Stimulated activated naive B cell treated with anti-CD40 and anti-IgM and Interleukin-4, amounts not matched to agents 10 μg/mL and 1 μg/mL and 100 μg/mL, for 72 hours (primary cell): Measurements from ENCODE around the gene USP37.
A peak's percentile ranks its signal among the peaks of the same experiment; 100 is the strongest.
"Not testable (repeated sequence)": the region's sequence is repeated elsewhere in the genome, so short reads cannot be mapped to it uniquely, and the experiment has no call there.

ENCODE experiments used
- ATAC-seq, 2 donors: fragments of 150-1000 bp; cut with Tn5 transposase; replicated peaks; 2 replicates each; pipeline ENCODE4 v1.10.0; 2021; ENCODE audit warnings: moderate library complexity in 1 of 2
- DNase-seq: peaks from one replicate; pipeline ENCODE4 v3.0.0; 2021
- H3K27ac Mint-ChIP-seq: one replicate; pipeline ENCODE4 v1.8.0; 2022; ENCODE audit warnings: mild to moderate bottlenecking, mixed read lengths
- H3K27me3 Mint-ChIP-seq, 2 donors: one replicate each; pipeline ENCODE4 v1.8.0; 2022; ENCODE audit warnings: mixed read lengths in 2 of 2
- H3K36me3 Mint-ChIP-seq, 2 donors: one replicate each; pipeline ENCODE4 v1.8.0; 2022; ENCODE audit warnings: mixed read lengths in 2 of 2, mild to moderate bottlenecking in 1 of 2
- H3K4me1 Mint-ChIP-seq, 2 donors: one replicate each; pipeline ENCODE4 v1.8.0; 2022; ENCODE audit warnings: mixed read lengths in 2 of 2, mild to moderate bottlenecking in 1 of 2
- H3K4me3 Mint-ChIP-seq, 2 donors: one replicate each; pipeline ENCODE4 v1.8.0; 2022; ENCODE audit warnings: mild to moderate bottlenecking in 2 of 2, mixed read lengths in 2 of 2, moderate library complexity in 1 of 2
- H3K9me3 Mint-ChIP-seq, 2 donors: one replicate each; pipeline ENCODE4 v1.8.0; 2022; ENCODE audit warnings: mixed read lengths in 2 of 2, mild to moderate bottlenecking in 1 of 2

The USP37 gene

GRCh38 chr2:218529990-218530389 is 38.2 kb downstream of the USP37 start:
- DNase-seq (no peak), ATAC-seq (no peak)
- Mint-ChIP-seq H3K4me3 (no peak overlapping the region), H3K4me1 (no peaks in the 10 kb centered on the region), H3K9me3 (peaks cover 0 to 6% of the 10 kb centered on the region in 2 donors), H3K27ac (no peak overlapping the region), H3K36me3 (peaks cover 41 to 63% of the 10 kb centered on the region in 2 donors), H3K27me3 (no peaks in the 10 kb centered on the region)

GRCh38 chr2:218528409-218528808 is 39.7 kb downstream of the USP37 start:
- not testable (repeated sequence) for H3K4me1 Mint-ChIP-seq, H3K27ac Mint-ChIP-seq, ATAC-seq, DNase-seq, H3K9me3 Mint-ChIP-seq, H3K4me3 Mint-ChIP-seq, H3K27me3 Mint-ChIP-seq
- peaks cover 54 to 75% of the 10 kb centered on the region in 2 donors for H3K36me3 Mint-ChIP-seq

DNA sequence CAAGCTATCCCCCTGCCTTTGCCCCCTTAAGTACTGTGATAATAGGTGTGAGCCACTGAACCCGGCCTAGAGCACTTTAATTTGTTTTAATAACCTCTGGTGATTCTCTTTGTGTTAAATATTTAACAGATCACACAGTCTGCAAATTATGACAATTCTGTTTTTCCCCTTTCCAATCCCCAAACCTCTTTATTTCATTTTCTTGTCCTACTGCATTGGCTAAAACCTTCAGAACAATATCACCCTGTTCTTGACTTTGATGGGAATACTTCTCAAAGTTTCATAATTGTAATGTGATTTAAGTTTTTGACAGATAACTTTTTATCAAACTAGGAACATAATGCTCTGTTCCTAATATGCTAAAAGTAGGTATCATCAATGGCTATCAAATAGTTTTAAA is 44.5 kb downstream of the USP37 start:
- ATAC-seq (no peak), DNase-seq (no peak)
- Mint-ChIP-seq H3K9me3 (peaks cover 0 to 6% of the 10 kb centered on the region in 2 donors), H3K4me3 (no peak overlapping the region), H3K27ac (no peak overlapping the region), H3K36me3 (peaks cover 53 to 64% of the 10 kb centered on the region in 2 donors), H3K4me1 (peaks cover 0 to 1% of the 10 kb centered on the region in 2 donors), H3K27me3 (no peaks in the 10 kb centered on the region)

GRCh38 chr2:218518876-218519275 is 49.3 kb downstream of the USP37 start:
- peaks cover 36 to 50% of the 10 kb centered on the region in 2 donors for H3K36me3 Mint-ChIP-seq
- no peak overlapping the region for H3K4me3 Mint-ChIP-seq
- no peak overlapping the region for H3K27ac Mint-ChIP-seq
- DNase-seq (no peak), ATAC-seq (no peak)
- peaks cover 7 to 13% of the 10 kb centered on the region in 2 donors for H3K4me1 Mint-ChIP-seq
- H3K27me3 Mint-ChIP-seq: no peaks in the 10 kb centered on the region
- no peaks in the 10 kb centered on the region for H3K9me3 Mint-ChIP-seq

GRCh38 chr2:218517434-218518206 is 50.5 kb downstream of the USP37 start:
- H3K4me1 Mint-ChIP-seq: peaks cover 7 to 13% of the 10 kb centered on the region in 2 donors
- DNase-seq: no peak

DNA sequence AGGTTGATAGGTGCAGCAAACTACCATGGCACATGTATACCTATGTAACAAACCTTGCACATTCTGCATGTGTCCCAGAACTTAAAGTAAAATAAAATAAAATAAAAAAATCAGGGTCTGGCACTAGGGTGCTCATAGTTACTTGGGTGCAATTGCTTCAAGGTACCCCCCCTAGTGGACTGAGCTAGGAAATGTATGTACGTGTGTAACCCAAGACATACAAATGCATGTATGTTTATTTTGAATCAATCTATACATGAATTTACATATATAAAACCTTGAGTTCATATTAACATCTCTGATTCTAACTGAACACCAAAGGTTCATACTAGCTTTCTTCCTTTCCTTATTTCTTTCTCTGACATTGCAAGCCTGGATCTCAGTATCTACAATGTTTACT is 51.5 kb downstream of the USP37 start:
- ATAC-seq: no peak
- Mint-ChIP-seq H3K9me3 (no peaks in the 10 kb centered on the region), H3K4me3 (no peak overlapping the region), H3K4me1 (peaks cover 7 to 13% of the 10 kb centered on the region in 2 donors), H3K27me3 (no peaks in the 10 kb centered on the region), H3K27ac (no peak overlapping the region), H3K36me3 (peaks cover 30 to 54% of the 10 kb centered on the region in 2 donors)
- no peak for DNase-seq

More at GRCh38 chr2:218517434-218518206, 50.5 kb downstream of the USP37 start:
- H3K4me3 Mint-ChIP-seq: no peak overlapping the region
- H3K27ac Mint-ChIP-seq: peak overlapping the region; percentile 7
- no peaks in the 10 kb centered on the region for H3K27me3 Mint-ChIP-seq
- ATAC-seq: peak in 1 of 2 donors; percentile 48
- H3K36me3 Mint-ChIP-seq: peaks cover 34 to 49% of the 10 kb centered on the region in 2 donors
- no peaks in the 10 kb centered on the region for H3K9me3 Mint-ChIP-seq

DNA sequence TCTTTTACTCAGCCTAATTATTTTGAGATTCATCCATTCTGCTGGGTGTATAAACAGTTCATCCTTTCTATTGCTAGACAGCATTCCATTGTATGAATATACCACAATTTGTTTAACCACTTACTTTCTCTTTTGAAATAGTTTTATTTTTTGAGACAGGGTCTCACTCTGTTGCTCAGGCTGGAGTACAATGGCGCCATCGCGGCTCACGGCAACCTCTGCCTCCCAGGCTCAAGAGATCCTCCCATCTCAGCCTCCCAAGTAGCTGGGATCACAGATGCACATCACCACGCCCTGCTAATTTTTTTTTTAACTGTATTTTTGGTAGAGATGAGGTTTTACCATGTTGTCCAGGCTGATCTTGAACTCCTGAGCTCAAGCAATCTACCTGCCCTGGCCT is 54.5 kb downstream of the USP37 start:
- no peak for DNase-seq
- Mint-ChIP-seq H3K4me1 (peaks cover 6 to 13% of the 10 kb centered on the region in 2 donors), H3K36me3 (peaks cover 23 to 42% of the 10 kb centered on the region in 2 donors), H3K27ac (no peak overlapping the region), H3K9me3 (no peaks in the 10 kb centered on the region), H3K27me3 (no peaks in the 10 kb centered on the region), H3K4me3 (no peak overlapping the region)
- ATAC-seq: no peak

GRCh38 chr2:218508299-218508698 is 59.9 kb downstream of the USP37 start:
- Mint-ChIP-seq H3K27me3 (no peaks in the 10 kb centered on the region), H3K36me3 (peaks cover 35 to 47% of the 10 kb centered on the region in 2 donors), H3K27ac (no peak overlapping the region), H3K4me3 (no peak overlapping the region), H3K9me3 (no peaks in the 10 kb centered on the region), H3K4me1 (no peaks in the 10 kb centered on the region)
- ATAC-seq: no peak
- no peak for DNase-seq

GRCh38 chr2:218505754-218506371 is 62.3 kb downstream of the USP37 start:
- Mint-ChIP-seq H3K27ac (no peak overlapping the region), H3K36me3 (peaks cover 39 to 55% of the 10 kb centered on the region in 2 donors)
- ATAC-seq: no peak

DNA sequence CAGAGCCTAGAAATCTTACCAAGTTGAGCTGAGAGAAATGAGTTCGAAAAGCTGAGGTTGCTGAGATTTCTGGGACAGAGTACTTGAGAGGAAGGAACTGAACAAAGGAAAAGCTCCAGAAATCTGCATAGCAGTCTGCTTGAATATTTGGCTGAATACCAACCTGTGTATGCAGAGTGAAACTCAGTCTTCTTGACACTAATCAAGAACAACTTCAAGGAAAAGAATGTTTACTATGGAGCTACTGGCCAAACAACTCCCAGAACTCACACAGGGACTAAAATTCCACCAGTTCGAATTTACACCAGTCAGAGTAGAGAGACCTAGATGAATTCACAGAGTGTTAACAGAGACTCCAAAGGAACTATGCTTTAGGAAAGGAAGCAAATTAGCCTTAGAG is 66.5 kb downstream of the USP37 start:
- ATAC-seq (no peak), DNase-seq (no peak)
- Mint-ChIP-seq H3K36me3 (peaks cover 33 to 47% of the 10 kb centered on the region in 2 donors), H3K4me1 (peaks cover 0 to 6% of the 10 kb centered on the region in 2 donors), H3K4me3 (no peak overlapping the region), H3K27me3 (no peaks in the 10 kb centered on the region), H3K27ac (no peak overlapping the region), H3K9me3 (no peaks in the 10 kb centered on the region)

More at GRCh38 chr2:218505754-218506371, 62.3 kb downstream of the USP37 start:
- H3K4me3 Mint-ChIP-seq: no peak overlapping the region
- H3K4me1 Mint-ChIP-seq: peaks cover 0 to 6% of the 10 kb centered on the region in 2 donors
- no peak for DNase-seq
- no peaks in the 10 kb centered on the region for H3K9me3 Mint-ChIP-seq
- H3K27me3 Mint-ChIP-seq: no peaks in the 10 kb centered on the region

DNA sequence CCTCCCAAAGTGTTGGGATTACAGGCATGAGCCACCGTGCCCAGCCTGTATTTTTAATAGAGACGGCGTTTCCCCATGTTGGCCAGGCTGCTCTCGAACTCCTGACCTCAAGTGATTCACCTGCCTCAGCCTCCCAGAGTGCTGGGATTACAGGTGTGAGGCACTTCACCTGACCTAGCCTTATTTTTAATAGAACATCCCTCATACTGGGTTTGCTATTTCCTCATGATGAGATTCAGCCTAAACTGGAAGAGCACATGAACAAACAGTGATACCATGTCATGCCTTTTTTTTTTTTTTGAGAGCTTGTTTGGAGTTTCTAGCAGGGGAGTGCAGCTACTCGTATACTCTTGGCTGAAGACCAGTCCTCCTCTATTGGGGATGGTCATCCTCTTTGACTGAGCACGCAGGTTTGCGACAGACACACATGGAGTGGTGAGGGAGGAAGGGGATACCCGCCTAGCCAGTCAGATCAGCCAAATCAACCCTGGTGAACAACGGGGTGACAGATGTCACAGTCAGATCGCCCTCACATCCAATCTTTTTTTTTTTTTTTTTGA is 67.6 kb downstream of the USP37 start:
- no peaks in the 10 kb centered on the region for H3K27me3 Mint-ChIP-seq
- H3K9me3 Mint-ChIP-seq: no peaks in the 10 kb centered on the region
- DNase-seq (no peak), ATAC-seq (no peak)
- H3K36me3 Mint-ChIP-seq: peaks cover 31 to 41% of the 10 kb centered on the region in 2 donors
- H3K27ac Mint-ChIP-seq: no peak overlapping the region
- peaks cover 0 to 6% of the 10 kb centered on the region in 2 donors for H3K4me1 Mint-ChIP-seq
- H3K4me3 Mint-ChIP-seq: no peak overlapping the region

DNA sequence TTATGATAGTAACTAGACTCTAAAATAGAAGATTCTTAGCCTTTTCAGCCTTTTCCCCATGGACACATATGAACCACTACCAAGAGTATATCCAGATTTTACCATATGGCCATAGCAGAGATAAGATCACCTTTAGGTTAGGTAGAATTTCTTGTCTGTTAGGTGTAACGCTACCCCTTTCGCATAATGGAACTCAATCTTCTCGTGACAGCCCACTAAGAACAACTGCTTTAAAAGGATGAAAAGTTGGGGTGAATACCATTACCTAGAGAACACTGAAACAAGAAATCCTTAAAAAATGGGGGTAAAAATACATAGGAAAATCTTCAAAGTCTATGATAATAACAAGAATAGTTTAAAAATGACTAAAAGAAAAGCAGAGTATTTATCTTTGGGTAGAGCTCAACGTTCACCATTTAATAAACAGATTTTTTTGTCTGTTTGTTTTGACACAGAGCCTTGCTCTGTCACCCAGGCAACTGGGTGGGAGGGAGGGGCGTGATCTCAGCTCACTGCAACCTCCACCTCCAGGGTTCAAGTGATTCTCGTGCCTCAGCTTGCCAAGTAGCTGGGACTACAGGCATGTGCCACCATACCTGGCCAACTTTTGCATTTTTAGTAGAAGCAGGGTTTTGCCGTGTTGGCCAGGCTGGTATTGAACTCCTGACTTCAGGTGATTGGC is 82.0 kb downstream of the USP37 start:
- Mint-ChIP-seq H3K9me3 (no peaks in the 10 kb centered on the region), H3K27me3 (no peaks in the 10 kb centered on the region), H3K27ac (no peak overlapping the region), H3K4me1 (peaks cover 3 to 13% of the 10 kb centered on the region in 2 donors), H3K36me3 (peaks cover 29 to 44% of the 10 kb centered on the region in 2 donors), H3K4me3 (no peak overlapping the region)
- no peak for DNase-seq
- ATAC-seq: no peak

DNA sequence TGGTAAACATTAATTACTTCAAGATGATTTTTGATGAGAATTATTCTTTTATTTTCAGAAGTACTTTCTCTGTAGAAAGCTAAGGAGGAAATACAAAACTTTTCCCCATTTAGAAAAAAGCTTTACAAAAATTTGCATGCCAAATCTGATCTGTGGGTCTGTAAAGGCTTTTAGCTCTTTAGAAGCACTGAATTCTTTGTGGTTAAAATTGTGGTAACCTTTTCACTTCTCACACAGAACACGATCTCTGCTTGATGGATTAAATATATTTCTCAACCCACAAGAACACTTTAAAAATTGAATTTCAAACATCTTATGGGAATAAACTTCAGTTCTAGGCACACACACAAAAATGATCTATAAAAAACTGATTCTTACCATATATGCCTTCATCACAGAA is 85.5 kb downstream of the USP37 start:
- no peaks in the 10 kb centered on the region for H3K27me3 Mint-ChIP-seq
- ATAC-seq: no peak
- H3K4me1 Mint-ChIP-seq: peaks cover 3 to 13% of the 10 kb centered on the region in 2 donors
- H3K36me3 Mint-ChIP-seq: peaks cover 28 to 35% of the 10 kb centered on the region in 2 donors
- no peak for DNase-seq
- H3K27ac Mint-ChIP-seq: no peak overlapping the region
- no peaks in the 10 kb centered on the region for H3K9me3 Mint-ChIP-seq
- no peak overlapping the region for H3K4me3 Mint-ChIP-seq

- no peak for DNase-seq
- Mint-ChIP-seq H3K27me3 (no peaks in the 10 kb centered on the region), H3K36me3 (peaks cover 28% of the 10 kb centered on the region in 2 donors)
Observed at GRCh38 chr2:218479595-218479994, 88.6 kb downstream of the USP37 start.

More at GRCh38 chr2:218479595-218479994, 88.6 kb downstream of the USP37 start:
- H3K4me3 Mint-ChIP-seq: no peak overlapping the region
- no peak overlapping the region for H3K27ac Mint-ChIP-seq
- peaks cover 3 to 13% of the 10 kb centered on the region in 2 donors for H3K4me1 Mint-ChIP-seq
- H3K9me3 Mint-ChIP-seq: no peaks in the 10 kb centered on the region
- ATAC-seq: no peak
